ENCODE measurements around the gene CCDC167.
"Not testable (repeated sequence)": the region's sequence is repeated elsewhere in the genome, so short reads cannot be mapped to it uniquely, and the experiment has no call there.

Gene CCDC167

GRCh38 chr6:37473364-37474095, 26.2 kb downstream of the CCDC167 start:
- no peak for DNase-seq (ENCODE audit: low read depth in 2 of 2)

GRCh38 chr6:37467718-37468117, 32.0 kb downstream of the CCDC167 start:
- no peak for DNase-seq (ENCODE audit: low read depth in 2 of 2)

- no peak for DNase-seq (ENCODE audit: low read depth in 2 of 2)
Observed at GRCh38 chr6:37463110-37463509, 36.6 kb downstream of the CCDC167 start.

GRCh38 chr6:37460805-37461204, 38.9 kb downstream of the CCDC167 start:
- no peak for DNase-seq (ENCODE audit: low read depth in 2 of 2)

DNA sequence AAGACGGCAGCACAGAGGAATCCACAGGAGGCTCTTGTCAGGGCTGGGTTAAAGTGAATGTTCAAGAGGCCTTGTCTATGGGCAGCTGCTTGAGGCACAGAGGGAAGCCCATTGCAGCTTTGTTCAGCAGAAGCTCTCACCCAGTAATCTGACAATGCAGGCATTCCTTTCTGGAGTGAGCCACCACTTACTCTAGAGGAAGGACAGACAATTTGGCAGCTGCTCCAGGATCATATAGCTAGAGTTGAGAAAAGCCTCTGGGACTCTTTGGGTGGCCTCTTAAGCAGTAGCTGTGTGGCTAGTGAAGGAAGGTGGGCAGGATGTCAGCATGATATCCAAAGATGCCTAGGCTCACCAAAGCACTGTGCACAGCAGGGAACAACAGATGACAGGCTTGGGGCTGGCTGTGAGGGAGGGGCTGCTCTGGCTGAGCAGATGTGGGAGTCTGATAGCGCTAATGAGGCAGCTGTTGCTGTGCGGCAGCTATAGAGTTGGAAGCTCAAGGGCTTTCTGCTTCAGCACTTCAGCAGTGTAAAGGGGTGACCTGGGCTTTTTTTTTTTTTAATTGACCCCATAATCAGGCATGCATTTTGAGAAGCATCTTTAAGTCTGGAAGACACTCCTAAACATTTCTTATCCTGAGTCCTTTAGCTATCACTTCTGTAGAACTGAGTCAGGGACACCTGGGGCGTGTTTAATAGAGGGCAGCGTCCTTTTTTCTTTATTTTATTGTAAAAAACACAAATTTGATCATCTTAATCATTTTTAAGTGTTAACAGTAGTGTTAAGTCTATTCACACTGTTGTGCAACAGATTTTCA, 39.5 kb downstream of the CCDC167 start:
- no peak for DNase-seq (ENCODE audit: low read depth in 2 of 2)

- DNase-seq (ENCODE audit: low read depth in 2 of 2) = no peak
Observed at GRCh38 chr6:37456816-37457560, 42.7 kb downstream of the CCDC167 start.

GRCh38 chr6:37456126-37456525, 43.6 kb downstream of the CCDC167 start:
- no peak for DNase-seq (ENCODE audit: low read depth in 2 of 2)

DNA sequence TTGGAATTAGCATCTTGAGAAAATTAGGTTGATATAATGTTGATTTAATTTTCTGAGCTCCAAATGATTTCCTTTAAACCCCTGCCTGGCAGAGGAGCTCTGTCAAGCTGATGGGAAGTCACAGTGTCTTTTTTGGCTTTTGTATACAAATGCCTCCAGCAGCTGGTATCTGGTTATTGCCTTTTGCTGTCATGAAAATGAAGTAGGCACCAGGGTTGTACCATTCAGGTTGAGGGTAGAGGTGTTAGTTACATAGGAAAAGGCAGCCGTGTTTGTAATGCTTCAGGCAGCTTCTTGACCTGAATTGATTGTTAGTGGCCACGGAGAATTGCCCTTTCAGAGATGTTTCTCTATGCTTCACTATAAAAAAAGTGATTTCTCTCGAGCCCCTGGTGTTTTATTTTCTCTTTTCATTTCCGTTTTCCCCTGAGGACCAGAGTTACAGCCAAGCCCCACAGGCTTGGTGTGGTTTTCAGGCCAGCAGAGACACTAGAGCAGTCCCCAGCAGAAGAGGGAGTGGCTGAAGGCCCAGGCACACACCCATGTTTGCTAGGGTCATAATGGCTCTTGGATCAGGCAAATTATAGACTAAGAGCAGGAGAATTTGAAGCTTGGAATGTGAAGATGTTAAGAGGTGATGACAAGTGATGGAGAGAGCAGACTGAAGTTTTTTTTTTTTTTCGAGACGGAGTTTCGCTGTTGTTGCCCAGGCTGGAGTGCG, 45.1 kb downstream of the CCDC167 start:
- DNase-seq (ENCODE audit: low read depth in 2 of 2) = no peak

DNA sequence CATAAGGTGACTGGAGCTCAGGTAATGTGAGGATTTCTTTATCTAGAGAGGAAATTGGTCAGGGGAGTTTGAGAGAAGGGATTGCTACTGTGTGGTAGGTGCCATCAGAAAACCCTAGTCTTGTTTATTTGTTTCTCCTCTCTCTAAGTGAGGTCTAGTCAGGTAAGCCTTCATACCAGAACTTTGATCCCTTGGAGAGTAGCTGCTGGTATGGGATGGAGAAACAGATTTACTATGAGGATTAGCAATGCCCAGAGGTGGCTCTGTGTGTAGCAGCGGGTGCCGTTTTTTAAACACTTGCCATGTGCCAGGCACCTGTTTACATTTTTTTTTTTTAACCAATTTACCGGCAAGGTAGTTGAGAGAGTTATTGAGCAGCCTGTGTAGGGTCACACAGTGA, 47.2 kb downstream of the CCDC167 start:
- DNase-seq (ENCODE audit: low read depth in 2 of 2) = no peak

DNA sequence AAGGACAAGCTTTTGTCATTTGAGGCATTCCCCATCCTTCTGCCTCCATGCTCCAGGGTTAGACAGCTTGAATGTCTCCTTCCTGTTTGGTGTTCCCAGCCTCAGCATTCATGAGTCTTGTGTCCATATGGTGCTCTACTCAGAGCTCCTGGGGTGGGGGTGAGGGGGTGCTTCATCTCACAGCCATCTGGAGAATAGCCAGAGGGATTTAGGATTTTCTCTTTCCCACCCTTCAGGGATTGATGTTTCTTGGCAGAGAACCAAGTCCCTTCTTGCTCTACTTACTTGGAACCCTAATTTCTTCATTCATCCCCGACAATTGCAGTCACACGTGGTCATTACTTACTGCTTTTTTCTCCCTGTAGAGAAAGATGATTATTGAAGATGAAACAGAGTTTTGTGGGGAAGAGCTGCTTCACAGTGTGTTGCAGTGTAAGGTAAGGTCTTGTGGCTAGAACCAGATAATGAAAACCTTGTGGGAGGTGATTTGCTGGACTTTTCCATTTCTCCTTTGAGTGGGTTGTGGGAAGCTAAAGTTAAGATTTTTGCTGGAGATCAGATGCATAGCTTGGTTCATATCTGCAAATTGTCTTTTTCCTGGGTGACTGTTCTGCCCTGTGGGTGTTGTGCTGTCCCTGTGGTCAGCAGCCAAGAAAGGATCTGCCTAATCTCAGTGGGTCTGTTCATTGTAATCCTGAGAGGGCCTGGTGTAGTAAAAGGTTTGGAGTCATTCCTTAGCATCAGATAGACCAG, 48.1 kb downstream of the CCDC167 start:
- no peak for DNase-seq (ENCODE audit: low read depth in 2 of 2)

DNA sequence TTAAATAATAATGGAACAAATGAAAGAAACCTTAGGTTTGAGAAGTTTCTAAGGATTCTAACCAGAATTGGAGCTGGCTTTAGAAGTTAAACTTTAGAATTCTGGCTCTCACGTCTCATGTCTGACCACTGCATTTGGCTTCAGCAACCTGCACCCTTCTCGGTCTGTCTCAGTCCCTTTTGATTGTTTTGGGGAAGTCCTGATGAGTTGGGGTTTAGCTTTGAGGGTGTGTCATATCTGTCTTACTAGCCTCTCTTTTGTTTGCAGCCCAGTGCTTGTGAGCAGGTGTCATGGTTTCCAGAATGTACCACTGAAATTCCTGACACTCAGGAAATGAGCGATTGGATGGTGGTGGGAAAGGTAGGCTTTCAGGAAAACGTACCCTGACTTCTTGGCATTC, 49.7 kb downstream of the CCDC167 start:
- DNase-seq (ENCODE audit: low read depth in 2 of 2) = no peak

DNA sequence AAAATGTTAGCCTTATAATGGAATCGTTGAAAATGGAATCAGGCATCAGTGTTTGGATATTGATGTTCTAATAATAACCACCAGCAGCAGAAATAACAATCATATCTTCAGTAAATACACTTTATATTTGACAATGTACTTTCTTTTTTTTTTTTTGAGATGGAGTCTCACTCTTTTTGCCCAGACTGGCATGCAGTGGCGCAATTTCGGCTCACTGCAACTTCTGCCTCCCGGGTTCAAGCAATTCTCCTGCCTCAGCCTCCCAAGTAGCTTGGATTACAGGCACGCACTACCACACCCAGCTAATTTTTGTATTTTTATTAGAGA, 56.5 kb downstream of the CCDC167 start:
- not testable (repeated sequence) for DNase-seq (ENCODE audit: low read depth in 2 of 2)

DNA sequence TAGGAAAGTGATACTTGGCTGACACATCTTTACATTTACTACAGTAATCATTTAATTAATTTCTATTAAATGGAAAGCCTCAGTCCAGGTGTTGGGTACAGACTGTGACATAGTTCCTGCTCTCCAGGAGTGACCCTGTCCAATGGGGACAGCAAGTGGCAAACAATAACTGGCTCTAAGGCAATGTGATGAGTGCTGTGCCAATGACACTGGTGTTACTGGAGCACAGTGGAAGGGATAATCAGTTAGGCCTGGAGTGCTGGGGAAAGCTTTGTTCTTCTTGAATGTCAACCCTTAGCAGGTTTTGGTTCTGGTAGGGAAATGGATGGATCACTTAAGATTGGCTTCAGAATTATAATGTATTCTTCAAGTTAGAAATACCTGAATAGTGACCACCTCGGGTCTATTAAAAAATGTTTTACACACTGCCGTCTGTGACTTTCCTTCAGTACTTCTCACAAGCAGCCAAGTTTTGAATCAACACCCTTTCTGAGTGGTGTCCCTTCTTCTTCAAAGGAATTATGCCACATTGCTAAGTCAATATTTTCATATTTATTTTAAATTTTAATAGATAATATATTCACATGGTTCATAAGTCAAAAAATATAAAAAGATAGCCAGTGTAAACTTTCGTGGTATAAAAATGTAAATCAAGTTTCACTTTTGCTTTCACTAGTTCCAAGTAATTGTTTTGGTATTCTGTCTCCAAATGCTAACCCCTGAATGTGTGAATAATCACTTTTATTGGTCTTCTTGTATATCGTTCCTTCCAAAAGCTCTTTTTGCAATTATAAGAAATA, 57.1 kb downstream of the CCDC167 start:
- DNase-seq (ENCODE audit: low read depth in 2 of 2) = no peak

- DNase-seq (ENCODE audit: low read depth in 2 of 2) = no peak
Observed at GRCh38 chr6:37441651-37442050, 58.0 kb downstream of the CCDC167 start.

GRCh38 chr6:37438930-37439329, 60.8 kb downstream of the CCDC167 start:
- no peak for DNase-seq (ENCODE audit: low read depth in 2 of 2)

DNA sequence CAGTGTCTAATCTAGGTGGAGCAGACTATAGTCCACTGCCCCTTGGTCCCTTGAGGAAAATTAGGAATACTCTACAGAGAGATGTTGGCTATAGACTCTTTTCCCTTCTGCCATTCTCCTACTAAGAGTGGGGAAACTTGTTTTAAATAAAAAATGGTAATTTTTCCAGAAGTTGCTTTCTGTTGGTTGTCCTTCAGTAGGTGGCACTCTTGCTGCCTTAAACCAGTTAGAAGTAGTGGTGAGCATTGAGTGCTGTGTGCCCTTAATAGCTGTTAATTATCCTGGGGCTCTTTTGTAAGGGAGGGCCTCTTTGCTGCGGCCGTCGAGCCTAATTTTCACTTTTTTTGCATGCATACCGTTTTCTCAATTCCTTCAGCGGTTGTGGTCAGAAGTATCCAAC, 63.9 kb downstream of the CCDC167 start:
- DNase-seq (ENCODE audit: low read depth in 2 of 2) = no peak

DNA sequence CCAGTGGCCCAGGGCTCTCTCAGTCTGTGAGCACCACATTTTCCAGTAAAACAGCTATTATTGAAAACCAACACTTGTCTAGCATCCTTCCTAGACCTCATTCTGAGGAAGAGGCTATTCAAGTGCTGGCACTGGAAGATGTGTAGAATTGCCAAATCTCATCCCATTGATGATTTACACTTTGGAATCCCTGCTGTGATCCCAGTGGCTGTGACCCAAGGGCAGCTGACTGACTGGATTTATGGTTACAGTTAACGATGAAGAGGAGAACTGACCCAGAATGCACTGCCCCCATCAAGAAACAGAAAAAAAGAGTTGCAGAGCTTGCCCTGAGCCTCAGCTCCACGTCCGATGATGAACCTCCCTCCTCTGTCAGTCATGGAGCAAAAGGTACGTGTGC, 64.3 kb downstream of the CCDC167 start:
- DNase-seq (ENCODE audit: low read depth in 2 of 2) = no peak

DNA sequence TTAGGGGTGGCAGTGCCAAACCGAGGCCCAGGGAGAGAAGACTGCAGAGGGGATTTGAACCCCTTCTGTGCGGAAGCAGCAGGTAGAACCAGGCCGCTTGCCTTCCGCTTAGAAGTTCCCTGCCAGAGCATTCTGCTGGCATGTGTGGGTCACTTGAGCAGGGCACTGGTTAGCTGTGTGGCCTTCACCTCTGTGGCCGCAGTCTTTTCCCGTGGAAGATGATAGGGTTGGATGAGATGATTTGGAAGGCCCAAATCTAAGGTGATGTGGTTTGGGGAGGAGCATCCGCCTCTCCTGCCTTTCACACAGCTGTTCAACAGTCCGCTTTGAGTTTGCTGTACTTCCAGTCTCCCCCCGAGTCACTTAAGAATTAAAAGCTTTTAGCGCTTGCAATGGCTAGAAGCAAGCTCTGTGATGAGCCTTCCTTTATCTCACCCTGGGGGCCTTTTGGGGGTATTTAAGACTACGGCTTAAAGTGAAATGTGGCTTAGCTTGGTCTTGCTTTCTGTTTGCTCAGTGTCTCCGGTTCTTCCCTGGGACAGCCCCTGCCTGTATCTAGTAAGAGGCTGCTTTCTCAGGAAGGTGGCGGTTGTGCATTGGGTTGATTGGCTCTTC, 65.9 kb downstream of the CCDC167 start:
- peak; percentile 20 to 22 for DNase-seq (ENCODE audit: low read depth in 2 of 2)

All from activated CD4-positive, alpha-beta T cell treated with anti-CD3 and anti-CD28 coated beads for 24 hours (primary cell).